ENCODE results near the gene FDX1. TPM values are rescaled to one million over a fixed set of nuclear protein-coding genes. Genes with fewer than 3 reads are reported as not detected.

The FDX1 gene
- total and polyA plus RNA-seq, 2 of the 8 experiments (the other 6 are each of a cell fraction or from before 2014, with no cell fraction given): 3.7 to 9.6 TPM

DNA sequence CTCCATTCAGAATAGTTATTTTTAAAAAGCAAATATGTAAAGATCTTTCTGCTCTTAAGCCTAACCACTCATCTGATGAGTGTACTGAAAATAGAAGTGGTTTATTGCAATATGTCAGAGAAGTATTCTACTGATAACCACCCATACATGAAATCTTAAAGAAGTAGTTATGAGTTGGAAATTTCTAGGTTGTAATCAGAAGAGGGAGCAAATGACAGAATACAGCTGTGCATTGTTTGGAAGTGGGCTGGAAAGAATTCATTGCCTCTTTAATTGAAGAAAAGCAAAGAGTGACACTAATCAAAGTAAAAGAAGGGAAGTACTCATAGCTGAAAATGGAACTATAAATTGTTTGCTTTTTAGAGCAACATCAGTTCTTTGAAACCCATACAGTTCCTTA is 39.4 kb downstream of the FDX1 start (continued):
- no peak for TF ChIP-seq SAP30 (IDR thresholded peaks at IDR 0.05; ENCODE audit: insufficient read depth, insufficient replicate concordance, low read length)
- no peak for TF ChIP-seq SRF (IDR thresholded peaks at IDR 0.05; ENCODE audit: low read depth, low read length)
- no peak for TF ChIP-seq CREB1 (IDR thresholded peaks at IDR 0.05)
- no peak for TF ChIP-seq SP1 (IDR thresholded peaks at IDR 0.05; ENCODE audit: low read depth, low read length)
- no peak for TF ChIP-seq RFX5 (IDR thresholded peaks at IDR 0.05; ENCODE audit: borderline replicate concordance, low read depth, low read length)
- TF ChIP-seq SIN3A (conservative IDR thresholded peaks at IDR 0.05 in 1 of 2, IDR thresholded peaks at IDR 0.05 in 1 of 2; ENCODE audit: low read depth in 1 of 2, low read length in 2 of 2): no peak
- TF ChIP-seq ZNF274 (IDR thresholded peaks at IDR 0.05; ENCODE audit: borderline replicate concordance, extremely low read depth, low read length): no peak
- TF ChIP-seq FOSL1 (IDR thresholded peaks at IDR 0.05; ENCODE audit: insufficient read depth, low read depth, low read length): no peak
